Ramos (cell line): ENCODE measurements around the gene RASL10A.

ENCODE experiments used
- in situ Hi-C: fragments of 300-500 bp; cut with MboI; formaldehyde crosslinking; loops from one replicate; pipeline ENCODE4 v1.14.3; 2022; ENCODE audit warnings: low sequenced_read_pairs; ENCODE audit not compliant: unreplicated experiment

RASL10A gene

GRCh38 chr22:29275167-29275566, 40.3 kb downstream of the RASL10A start:
- in situ Hi-C loops: no loop called here

GRCh38 chr22:29272624-29273023, 42.9 kb downstream of the RASL10A start:
- in situ Hi-C loops: no loop called here

GRCh38 chr22:29270475-29271271, 44.8 kb downstream of the RASL10A start:
- in situ Hi-C loops: no loop called here

DNA sequence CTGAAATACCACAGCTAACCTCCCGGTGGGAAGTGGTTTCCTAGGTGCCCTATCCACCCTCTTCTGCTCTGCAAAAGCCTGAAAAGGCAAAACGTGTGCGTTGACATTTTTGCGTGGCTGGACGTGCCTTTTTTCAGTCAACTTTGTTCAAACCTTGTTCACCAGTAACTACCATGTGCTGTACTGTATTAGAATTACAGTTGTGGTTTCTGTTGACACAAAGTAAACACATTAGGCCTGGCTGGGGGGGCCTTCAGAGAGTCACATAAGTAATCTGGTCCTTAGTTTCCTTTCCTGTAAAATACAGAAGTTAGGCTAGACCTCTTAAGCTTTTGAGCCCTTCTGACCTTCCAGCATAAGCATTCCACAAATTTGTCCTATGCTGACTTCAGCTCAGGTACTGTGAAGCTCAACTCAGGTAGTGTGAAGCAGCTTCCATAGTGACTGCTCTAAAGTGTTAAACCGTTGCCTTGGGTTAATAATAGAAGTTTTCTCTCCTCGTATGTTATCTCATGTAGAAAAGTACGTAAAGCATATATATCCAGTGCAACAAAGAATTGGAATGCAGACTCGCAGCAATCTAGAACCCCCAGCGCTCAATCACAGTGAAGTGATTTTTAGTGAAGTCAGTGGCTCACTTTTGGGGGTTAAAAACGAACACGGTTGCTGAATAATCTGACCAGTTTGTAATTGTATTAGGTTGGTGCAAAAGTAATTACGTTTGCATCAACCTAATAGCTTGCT, 45.6 kb downstream of the RASL10A start:
- in situ Hi-C loops: no loop called here

GRCh38 chr22:29269230-29269604, 46.3 kb downstream of the RASL10A start:
- in situ Hi-C loops: no loop called here

DNA sequence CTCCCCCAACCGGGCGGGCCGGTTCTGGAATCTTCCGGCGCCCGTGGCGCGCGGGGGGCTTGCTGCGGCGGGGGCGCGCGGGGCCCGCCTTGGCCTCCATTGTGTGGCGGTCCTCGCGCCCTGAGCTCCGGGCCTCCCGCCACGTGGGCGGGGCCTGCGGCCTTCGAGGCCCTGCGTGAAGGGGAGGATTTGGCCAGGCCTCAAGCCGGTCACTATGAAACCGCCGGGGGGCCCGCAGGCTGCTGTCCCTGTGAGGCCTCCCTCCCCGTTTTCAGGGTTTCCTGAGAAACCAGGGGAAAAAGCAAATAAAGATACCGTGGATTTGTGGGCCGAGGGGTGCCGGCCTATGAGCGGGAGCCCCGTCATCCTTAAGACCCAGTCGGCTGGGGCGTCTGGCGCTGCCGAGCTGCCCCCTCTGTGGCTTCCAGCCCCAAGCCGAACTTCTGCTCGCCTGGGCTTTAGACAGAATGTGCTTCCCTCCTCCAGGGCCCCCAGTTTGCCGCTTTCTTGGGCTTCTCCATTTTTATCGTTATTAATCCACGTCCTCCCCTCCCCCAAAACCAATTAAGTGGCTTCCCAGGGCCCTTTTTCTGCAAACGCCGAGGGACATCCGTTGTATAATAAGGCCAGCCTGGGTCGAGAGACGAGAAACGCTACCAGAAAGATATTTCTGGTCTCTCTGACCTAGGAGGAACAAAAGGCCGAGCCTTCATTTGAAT, 46.8 kb downstream of the RASL10A start:
- in situ Hi-C loops: no loop called here

GRCh38 chr22:29267858-29268510, 47.5 kb downstream of the RASL10A start, which contains the start of the genes EWSR1 and RHBDD3:
TSS of gene EWSR1 (plus strand) at chr22:29268268. CDS start at chr22:29268337, 69 bp downstream.
TSS of gene RHBDD3 (minus strand) at chr22:29267981. CDS start at chr22:29265626, 2,355 bp downstream.
- in situ Hi-C loops: no loop called here

DNA sequence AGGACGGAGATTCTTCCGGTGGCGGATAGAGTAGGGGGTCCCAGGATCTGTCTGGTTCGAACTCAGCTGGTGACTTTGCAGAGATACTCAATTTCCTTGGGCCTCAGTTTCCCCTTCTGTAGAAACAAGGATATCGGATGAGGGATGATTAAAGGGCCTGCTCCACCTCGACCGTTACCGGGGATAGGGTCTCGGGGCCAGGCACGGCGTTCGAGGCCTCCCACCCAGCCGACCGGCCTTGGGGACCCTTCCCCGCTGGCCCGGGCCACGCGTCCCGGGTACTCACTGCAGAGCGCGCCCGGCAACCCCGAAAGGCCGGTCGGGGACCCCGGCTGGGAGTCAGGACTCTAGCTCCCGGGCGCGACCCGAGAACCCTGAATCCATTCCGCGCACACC, 48.0 kb downstream of the RASL10A start:
- in situ Hi-C loops: no loop called here

GRCh38 chr22:29266564-29267461, 48.7 kb downstream of the RASL10A start:
- in situ Hi-C loops: no loop called here

GRCh38 chr22:29265929-29266328, 49.6 kb downstream of the RASL10A start:
- in situ Hi-C loops: no loop called here

GRCh38 chr22:29265305-29265704, 50.2 kb downstream of the RASL10A start:
- in situ Hi-C loops: no loop called here

DNA sequence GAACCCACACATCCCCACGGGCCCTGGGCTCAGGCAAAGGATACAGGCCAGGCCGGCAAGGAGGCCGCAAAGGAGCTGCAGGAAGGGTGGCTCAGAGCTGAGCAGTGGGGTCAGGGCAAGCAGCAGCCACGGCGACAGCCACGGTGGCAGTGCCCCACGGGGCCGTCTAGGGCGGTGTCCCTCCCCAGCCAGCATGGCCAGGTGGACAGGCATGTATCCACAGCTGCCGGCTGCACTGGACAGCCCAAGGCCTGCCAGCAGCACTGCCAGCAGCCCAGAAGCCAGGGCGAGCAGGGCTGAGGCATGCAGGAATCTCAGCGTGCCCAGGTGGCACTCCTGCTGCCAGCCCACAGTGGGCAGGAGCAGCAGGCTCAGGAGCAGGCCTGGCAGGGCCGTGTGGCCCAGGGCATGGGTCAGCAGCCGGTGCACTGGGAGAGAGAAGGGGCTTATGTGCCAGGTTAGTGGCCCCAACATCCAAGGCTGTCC, 51.7 kb downstream of the RASL10A start:
- in situ Hi-C loops: no loop called here
